HFFc6 (cell line): ENCODE data around the gene CCND3. TPM values are rescaled to one million over a fixed set of nuclear protein-coding genes. Genes with fewer than 3 reads are reported as not detected.
A peak's percentile ranks its signal among the peaks of the same experiment; 100 is the strongest.

ENCODE experiments used
- DNase-seq: peaks from one replicate; pipeline ENCODE4 v3.0.0-alpha.2; 2018
- H3K27ac Mint-ChIP-seq: 2 replicates; pipeline ENCODE4 v1.8.0; 2020; ENCODE audit warnings: mild to moderate bottlenecking, mixed read lengths
- H3K27me3 Mint-ChIP-seq: 2 replicates; pipeline ENCODE4 v1.8.0; 2021; ENCODE audit warnings: mild to moderate bottlenecking, moderate library complexity, mixed read lengths; ENCODE audit not compliant: insufficient read depth
- H3K36me3 Mint-ChIP-seq: 2 replicates; pipeline ENCODE4 v1.8.0; 2021; ENCODE audit warnings: low read depth, mixed read lengths
- H3K4me1 Mint-ChIP-seq: 2 replicates; pipeline ENCODE4 v1.8.0; 2020; ENCODE audit warnings: low read depth, mixed read lengths
- H3K4me3 Mint-ChIP-seq: 2 replicates; pipeline ENCODE4 v1.8.0; 2020; ENCODE audit warnings: mild to moderate bottlenecking, moderate library complexity, mixed read lengths
- H3K9me3 Mint-ChIP-seq: 2 replicates; pipeline ENCODE4 v1.8.0; 2020; ENCODE audit warnings: mild to moderate bottlenecking, mixed read lengths
- total RNA-seq, 6 experiments: library from RNA; stranded (reverse); fragmentation: NEBNext Ultra II Directional; extraction: Animal tissue kit (Norgen Biotek cat#: 25700); gene quantifications; 2 replicates in 1 of 6; 3 replicates in 5 of 6; pipeline ENCODE4 v1.2.3, GENCODE V29; 2021
- TF ChIP-seq, protein P1 (sequence below): fragments of 200-600 bp; sonication (generic); IDR thresholded peaks from 2 replicates; pipeline ENCODE4 v1.5.0; 2021; ENCODE audit warnings: antibody characterized with exemption, mild to moderate bottlenecking

The CCND3 gene
- total RNA-seq, 6 experiments from 2014 or later = 72.4 to 92.5 (median 82.7) TPM

DNA sequence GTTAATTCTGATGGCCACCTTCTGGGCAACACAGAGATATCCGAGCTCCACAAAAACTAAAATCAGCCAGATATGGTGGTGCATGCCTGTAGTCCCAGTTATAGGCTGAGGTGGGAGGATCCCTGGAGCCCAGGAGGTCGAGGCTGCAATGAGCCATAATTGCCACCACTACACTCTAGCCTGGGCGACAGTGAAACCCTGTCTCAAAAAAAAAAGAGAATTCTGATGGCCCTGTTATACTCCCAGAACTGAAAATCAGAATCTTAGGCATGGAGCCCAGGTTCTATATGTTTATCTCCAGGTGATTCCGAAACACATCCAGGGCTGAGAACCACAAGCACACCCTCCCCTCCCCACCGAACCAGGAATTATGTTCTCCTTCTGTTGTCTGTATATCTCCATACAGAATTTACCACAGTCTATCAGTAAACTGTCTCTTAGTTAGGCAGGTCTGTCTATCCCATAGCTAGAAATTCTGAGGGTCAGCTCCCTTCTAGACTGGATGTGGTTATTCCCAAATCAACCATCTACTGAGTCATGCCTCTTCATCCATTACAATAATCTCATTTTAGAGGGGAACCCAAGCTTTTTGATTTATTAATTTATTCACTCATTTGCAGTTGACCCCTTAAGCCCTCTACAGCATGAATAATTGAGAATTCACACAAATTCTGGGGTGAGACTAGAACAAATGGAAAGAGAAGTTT is 24.8 kb upstream of the CCND3 start:
- H3K4me1 Mint-ChIP-seq = peaks cover 45% of the 10 kb centered on the region
- no peaks in the 10 kb centered on the region for H3K36me3 Mint-ChIP-seq
- no peaks in the 10 kb centered on the region for H3K9me3 Mint-ChIP-seq
- peaks cover 2% of the 10 kb centered on the region for H3K27me3 Mint-ChIP-seq
- TF ChIP-seq, protein P1, sequence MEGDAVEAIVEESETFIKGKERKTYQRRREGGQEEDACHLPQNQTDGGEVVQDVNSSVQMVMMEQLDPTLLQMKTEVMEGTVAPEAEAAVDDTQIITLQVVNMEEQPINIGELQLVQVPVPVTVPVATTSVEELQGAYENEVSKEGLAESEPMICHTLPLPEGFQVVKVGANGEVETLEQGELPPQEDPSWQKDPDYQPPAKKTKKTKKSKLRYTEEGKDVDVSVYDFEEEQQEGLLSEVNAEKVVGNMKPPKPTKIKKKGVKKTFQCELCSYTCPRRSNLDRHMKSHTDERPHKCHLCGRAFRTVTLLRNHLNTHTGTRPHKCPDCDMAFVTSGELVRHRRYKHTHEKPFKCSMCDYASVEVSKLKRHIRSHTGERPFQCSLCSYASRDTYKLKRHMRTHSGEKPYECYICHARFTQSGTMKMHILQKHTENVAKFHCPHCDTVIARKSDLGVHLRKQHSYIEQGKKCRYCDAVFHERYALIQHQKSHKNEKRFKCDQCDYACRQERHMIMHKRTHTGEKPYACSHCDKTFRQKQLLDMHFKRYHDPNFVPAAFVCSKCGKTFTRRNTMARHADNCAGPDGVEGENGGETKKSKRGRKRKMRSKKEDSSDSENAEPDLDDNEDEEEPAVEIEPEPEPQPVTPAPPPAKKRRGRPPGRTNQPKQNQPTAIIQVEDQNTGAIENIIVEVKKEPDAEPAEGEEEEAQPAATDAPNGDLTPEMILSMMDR = no peak
- DNase-seq = no peak
- 0 out of 2 replicates have a peak overlapping the region, but pooled peaks have one; percentile 22 for H3K27ac Mint-ChIP-seq
- H3K4me3 Mint-ChIP-seq = no peak overlapping the region

DNA sequence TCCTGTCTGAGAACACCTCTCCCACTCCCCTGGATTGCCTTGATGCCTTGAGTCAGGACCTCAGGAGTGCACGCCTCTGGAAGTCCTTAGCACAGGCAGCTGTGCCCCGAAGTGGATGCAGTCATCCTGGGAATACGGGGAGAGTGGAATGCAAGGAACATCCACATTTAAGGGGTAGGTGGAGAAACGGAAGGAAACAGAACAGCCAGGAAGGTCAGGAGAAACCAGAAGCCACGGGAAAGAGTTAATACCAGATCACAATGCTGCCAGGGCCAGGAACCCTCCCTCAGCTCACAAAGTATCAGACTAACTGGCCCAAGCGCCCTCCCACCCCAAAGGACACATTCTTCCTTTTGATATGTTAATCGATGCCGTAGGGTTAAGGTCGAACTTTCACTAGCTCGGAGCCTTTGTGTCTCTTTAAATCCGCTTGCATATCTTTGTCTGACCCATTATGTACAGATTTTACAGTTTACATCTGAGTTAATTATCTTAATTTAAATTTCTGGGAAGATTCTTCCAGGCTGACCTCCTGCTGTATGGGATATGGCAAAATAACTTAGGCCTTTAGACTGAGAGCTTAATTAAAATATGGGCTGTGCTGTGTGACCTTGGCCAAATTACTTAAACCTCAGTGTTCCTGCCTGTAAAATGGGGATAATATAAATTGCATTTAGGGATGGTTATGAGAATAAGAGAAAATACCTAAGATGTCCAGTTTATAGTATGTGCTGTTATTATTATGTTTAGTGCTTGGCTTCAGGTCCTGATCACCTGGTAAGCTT is 24.0 kb upstream of the CCND3 start:
- no peaks in the 10 kb centered on the region for H3K9me3 Mint-ChIP-seq
- TF ChIP-seq, protein P1 = no peak
- no peaks in the 10 kb centered on the region for H3K36me3 Mint-ChIP-seq
- DNase-seq = no peak
- 0 out of 2 replicates have a peak overlapping the region, but pooled peaks have one; percentile 44 for H3K27ac Mint-ChIP-seq
- H3K27me3 Mint-ChIP-seq = peaks cover 2% of the 10 kb centered on the region
- peaks cover 42% of the 10 kb centered on the region for H3K4me1 Mint-ChIP-seq
- no peak overlapping the region for H3K4me3 Mint-ChIP-seq

DNA sequence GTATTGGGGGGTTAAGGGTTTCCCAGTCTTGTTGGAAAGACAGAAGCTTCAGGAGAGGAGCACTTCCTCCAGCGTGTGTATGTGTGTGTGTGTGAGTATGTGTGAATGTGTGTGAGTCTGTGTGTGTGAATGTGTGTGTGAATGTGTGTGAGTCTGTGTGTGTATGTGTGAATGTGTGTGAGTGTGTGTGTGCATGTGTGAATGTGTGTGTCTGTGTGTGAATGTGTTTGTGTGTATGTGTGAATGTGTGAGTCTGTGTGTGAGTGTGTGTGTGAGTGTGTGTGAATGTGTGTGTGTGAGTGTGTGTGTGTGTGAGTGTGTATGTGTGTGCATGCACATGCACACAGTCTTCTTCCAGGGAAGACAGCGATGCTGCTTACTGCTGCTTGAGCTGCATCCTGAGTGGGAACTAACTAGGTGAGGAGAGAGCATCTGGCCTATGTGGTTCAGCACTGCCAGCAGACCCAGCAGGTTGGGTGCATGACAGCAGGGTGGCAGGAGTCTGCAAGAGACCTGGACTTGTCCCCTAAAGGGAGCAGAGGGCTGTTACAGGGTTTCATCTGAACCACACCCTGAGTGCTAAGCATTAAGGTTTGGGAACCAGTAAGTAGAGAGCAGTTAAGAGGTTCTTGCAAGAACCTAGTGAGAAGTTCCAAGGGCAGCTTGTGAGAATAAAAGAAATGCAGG is 22.7 kb upstream of the CCND3 start:
- H3K9me3 Mint-ChIP-seq = no peaks in the 10 kb centered on the region
- peaks cover 4% of the 10 kb centered on the region for H3K27me3 Mint-ChIP-seq
- H3K4me1 Mint-ChIP-seq = peaks cover 37% of the 10 kb centered on the region
- TF ChIP-seq, protein P1 = no peak
- no peak overlapping the region for H3K4me3 Mint-ChIP-seq
- no peak for DNase-seq
- no peaks in the 10 kb centered on the region for H3K36me3 Mint-ChIP-seq
- no peak overlapping the region for H3K27ac Mint-ChIP-seq

DNA sequence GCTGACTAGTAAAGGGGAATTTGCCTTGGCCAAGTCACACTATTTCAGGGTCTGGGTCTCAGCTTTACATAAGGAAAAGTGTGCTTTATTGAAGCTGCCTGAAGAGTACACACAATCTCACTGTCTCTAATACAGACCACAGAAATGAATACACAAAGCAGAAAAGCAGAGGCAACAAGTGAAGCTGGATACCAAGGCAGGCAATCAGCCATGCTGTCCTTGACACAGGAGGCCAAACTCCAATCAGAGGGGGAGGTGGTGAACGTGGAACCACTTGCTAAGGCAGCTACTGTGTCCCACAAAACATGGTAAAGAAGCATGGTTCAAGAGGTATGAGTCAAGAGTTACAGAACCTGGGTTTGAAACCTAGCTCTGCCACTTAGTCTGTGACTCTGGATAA is 21.8 kb upstream of the CCND3 start:
- H3K9me3 Mint-ChIP-seq = no peaks in the 10 kb centered on the region

DNA sequence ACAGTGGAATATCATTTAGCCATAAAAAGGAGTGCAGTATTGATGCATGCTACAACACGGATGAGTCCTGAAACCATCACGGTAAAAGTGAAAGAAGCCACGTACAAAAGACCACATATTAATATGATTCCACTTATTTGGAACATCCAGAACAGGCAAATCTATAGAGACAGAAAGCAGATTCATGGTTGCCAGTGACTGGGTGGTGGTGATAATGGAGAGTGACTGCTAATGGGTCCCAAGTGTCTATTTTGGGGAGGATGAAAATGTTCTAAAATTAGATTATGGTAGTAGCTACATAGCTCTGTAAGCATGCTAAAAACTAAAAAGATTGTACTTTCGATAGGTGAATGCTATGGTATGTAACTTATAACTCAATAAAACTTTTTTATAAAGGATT is 18.4 kb upstream of the CCND3 start:
- no peak overlapping the region for H3K4me3 Mint-ChIP-seq
- TF ChIP-seq, protein P1 = no peak
- H3K27ac Mint-ChIP-seq = no peak overlapping the region
- H3K36me3 Mint-ChIP-seq = no peaks in the 10 kb centered on the region
- no peak for DNase-seq
- peaks cover 7% of the 10 kb centered on the region for H3K4me1 Mint-ChIP-seq
- no peaks in the 10 kb centered on the region for H3K9me3 Mint-ChIP-seq
- H3K27me3 Mint-ChIP-seq = peaks cover 4% of the 10 kb centered on the region

More for the DNA sequence above, 21.8 kb upstream of the CCND3 start:
- TF ChIP-seq, protein P1 = no peak
- H3K27me3 Mint-ChIP-seq = peaks cover 4% of the 10 kb centered on the region
- no peak overlapping the region for H3K27ac Mint-ChIP-seq
- peaks cover 37% of the 10 kb centered on the region for H3K4me1 Mint-ChIP-seq
- no peak for DNase-seq
- H3K36me3 Mint-ChIP-seq = no peaks in the 10 kb centered on the region
- H3K4me3 Mint-ChIP-seq = no peak overlapping the region
